ENCODE results near the gene SLC24A3. TPM values are rescaled to one million over a fixed set of nuclear protein-coding genes. Genes with fewer than 3 reads are reported as not detected.

Gene SLC24A3
- total and polyA plus RNA-seq, 9 donors = 4.8 to 40.5 (median 18.6) TPM

- Histone ChIP-seq H3K36me3 (no peaks in the 10 kb centered on the region), H3K4me1 (ENCODE audit: insufficient read depth) (peaks cover 5% of the 10 kb centered on the region), H3K4me3 (no peak overlapping the region), H3K9me3 (no peaks in the 10 kb centered on the region), H3K27me3 (no peaks in the 10 kb centered on the region), H3K27ac (no peak overlapping the region)
- no peak for TF ChIP-seq POLR2A (IDR thresholded peaks at IDR 0.05)
- peak in 1 of 3 donors; percentile 22 for TF ChIP-seq CTCF (IDR thresholded peaks at IDR 0.05)
- peak; percentile 28 to 48 (median 44) for DNase-seq
- 15 to 26% (median 19%) methylated on average over 5 of the region's 5 CpGs for WGBS, 3 donors
- intact Hi-C loops (cut with DNase I) = loop anchor here in 1 of 4 donors (10.0 kb wide), 1 partner anchor 954 kb away; no protein-coding TSS in a partner anchor
Measured at GRCh38 chr20:19588732-19589131, 376.3 kb downstream of the SLC24A3 start.

GRCh38 chr20:19589787-19590362, 377.4 kb downstream of the SLC24A3 start:
- Histone ChIP-seq H3K36me3 (no peaks in the 10 kb centered on the region), H3K4me1 (ENCODE audit: insufficient read depth) (peaks cover 5% of the 10 kb centered on the region), H3K4me3 (no peak overlapping the region), H3K27me3 (no peaks in the 10 kb centered on the region), H3K27ac (no peak overlapping the region), H3K9me3 (no peaks in the 10 kb centered on the region)
- no peak for DNase-seq
- intact Hi-C loops (cut with DNase I) = loop anchor here in 2 of 4 donors (2.0 to 10.0 kb wide), 2 partner anchors 71 to 955 kb away; no protein-coding TSS in a partner anchor
- 72 to 80% (median 78%) methylated on average over 5 of the region's 5 CpGs for WGBS, 3 donors
- TF ChIP-seq EP300 (IDR thresholded peaks at IDR 0.05) (no peak), POLR2A (IDR thresholded peaks at IDR 0.05) (no peak), CTCF (IDR thresholded peaks at IDR 0.05) (no peak)

- Histone ChIP-seq H3K4me3 (no peak overlapping the region), H3K27ac (no peak overlapping the region), H3K4me1 (ENCODE audit: insufficient read depth) (peaks cover 5% of the 10 kb centered on the region), H3K27me3 (no peaks in the 10 kb centered on the region), H3K36me3 (no peaks in the 10 kb centered on the region), H3K9me3 (no peaks in the 10 kb centered on the region)
- intact Hi-C loops (cut with DNase I) = loop anchor here in 1 of 4 donors (2.0 kb wide), 1 partner anchor 70 kb away; no protein-coding TSS in a partner anchor
- TF ChIP-seq CTCF (IDR thresholded peaks at IDR 0.05) (no peak), EP300 (IDR thresholded peaks at IDR 0.05) (no peak), POLR2A (IDR thresholded peaks at IDR 0.05) (no peak)
- 25 to 69% (median 37%) methylated on average over 3 of the region's 3 CpGs for WGBS, 3 donors
- DNase-seq = peak in 1 of 5 donors; percentile 40
Measured at GRCh38 chr20:19590382-19590781, 377.9 kb downstream of the SLC24A3 start.

- TF ChIP-seq EP300 (IDR thresholded peaks at IDR 0.05) (no peak), CTCF (IDR thresholded peaks at IDR 0.05) (no peak), POLR2A (IDR thresholded peaks at IDR 0.05) (no peak)
- 94 to 96% (median 96%) methylated on average over 7 of the region's 7 CpGs for WGBS, 3 donors
- Histone ChIP-seq H3K4me1 (ENCODE audit: insufficient read depth) (peaks cover 5% of the 10 kb centered on the region), H3K27me3 (no peaks in the 10 kb centered on the region), H3K27ac (no peak overlapping the region), H3K9me3 (no peaks in the 10 kb centered on the region), H3K36me3 (no peaks in the 10 kb centered on the region), H3K4me3 (no peak overlapping the region)
- intact Hi-C loops (cut with DNase I) = no loop called here
- no peak for DNase-seq
Measured at GRCh38 chr20:19593762-19594161, 381.3 kb downstream of the SLC24A3 start.
